GM23248 (cell line): Measurements from ENCODE around the gene SIK3. TPM values are rescaled to one million over a fixed set of nuclear protein-coding genes. Genes with fewer than 3 reads are reported as not detected.
A peak's percentile ranks its signal among the peaks of the same experiment; 100 is the strongest.

Source experiments
- DNase-seq: peaks from one replicate; pipeline ENCODE4 v3.0.0-alpha.2; 2015
- H2AFZ ChIP-seq: fragments of 200-600 bp; sonication (generic); 2 replicates; pipeline ENCODE4 v1.6.1; 2016; ENCODE audit warnings: antibody characterized with exemption
- H3F3A ChIP-seq: fragments of 200-600 bp; sonication (generic); 2 replicates; pipeline ENCODE4 v1.6.1; 2016; ENCODE audit warnings: mild to moderate bottlenecking, antibody characterized with exemption, mixed run types; ENCODE audit not compliant: insufficient read depth
- H3K27ac ChIP-seq: fragments of 200-600 bp; sonication (generic); 2 replicates; pipeline ENCODE4 v1.5.1; 2016; ENCODE audit warnings: mild to moderate bottlenecking
- H3K27me3 ChIP-seq: fragments of 200-600 bp; sonication (generic); replicated peaks from 2 replicates; pipeline ENCODE4 v1.6.1; 2016; ENCODE audit warnings: mild to moderate bottlenecking; ENCODE audit not compliant: insufficient read depth
- H3K36me3 ChIP-seq: fragments of 200-600 bp; sonication (generic); 2 replicates; pipeline ENCODE4 v1.6.1; 2016; ENCODE audit warnings: low read depth, mild to moderate bottlenecking
- H3K4me1 ChIP-seq: fragments of 200-600 bp; sonication (generic); 2 replicates; pipeline ENCODE4 v1.6.1; 2016; ENCODE audit warnings: mild to moderate bottlenecking; ENCODE audit not compliant: insufficient read depth
- H3K4me2 ChIP-seq: fragments of 200-600 bp; sonication (generic); one replicate; pipeline ENCODE4 v1.6.1; 2016; ENCODE audit warnings: mild to moderate bottlenecking; ENCODE audit not compliant: unreplicated experiment
- H3K4me3 ChIP-seq: fragments of 200-600 bp; sonication (generic); 2 replicates; pipeline ENCODE4 v1.5.1; 2016; ENCODE audit warnings: mild to moderate bottlenecking
- H3K79me2 ChIP-seq: fragments of 200-600 bp; sonication (generic); 2 replicates; pipeline ENCODE4 v1.6.1; 2016; ENCODE audit warnings: mild to moderate bottlenecking; ENCODE audit not compliant: insufficient read depth
- H3K9ac ChIP-seq: fragments of 200-600 bp; sonication (generic); 2 replicates; pipeline ENCODE4 v1.6.1; 2016; ENCODE audit warnings: mild to moderate bottlenecking
- H3K9me2 ChIP-seq: fragments of 200-600 bp; sonication (generic); 2 replicates; pipeline ENCODE4 v1.6.1; 2016; ENCODE audit warnings: mixed run types, mild to moderate bottlenecking, moderate library complexity; ENCODE audit not compliant: insufficient read depth
- H3K9me3 ChIP-seq: fragments of 200-600 bp; sonication (generic); one replicate; pipeline ENCODE4 v1.6.1; 2017; ENCODE audit warnings: low read depth
- H4K20me1 ChIP-seq: fragments of 200-600 bp; sonication (generic); 2 replicates; pipeline ENCODE4 v1.6.0; 2016; ENCODE audit not compliant: insufficient read depth
- EZH2 ChIP-seq: fragments of 200-600 bp; sonication (generic); IDR thresholded peaks from 2 replicates; pipeline ENCODE4 v1.6.1; 2018; ENCODE audit warnings: antibody characterized with exemption, mild to moderate bottlenecking; ENCODE audit not compliant: insufficient read depth, poor library complexity, severe bottlenecking
- EZH2phosphoT487 ChIP-seq: fragments of 200-600 bp; sonication (generic); IDR thresholded peaks from 2 replicates; pipeline ENCODE4 v1.6.1; 2018; ENCODE audit warnings: antibody characterized with exemption, moderate library complexity, mild to moderate bottlenecking, low read depth; ENCODE audit not compliant: insufficient read depth
- WGBS, 2 experiments: methylation state at CpG; one replicate each; pipeline ENCODE4 v1.1.6; 2015 to 2017; ENCODE audit warnings: low lambda C conversion rate in 2 of 2, low coverage in 1 of 2; ENCODE audit errors: missing lambda C conversion rate in 2 of 2; 5-methylcytosine and 5-hydroxymethylcytosine counted together
- in situ Hi-C: fragments of 300-500 bp; cut with MboI; formaldehyde crosslinking; loops from 2 replicates; pipeline ENCODE4 v1.15.0; 2020
- polyA plus RNA-seq: library from polyadenylated mRNA; unstranded; fragments of >200 nt; fragmentation: Nextera tagmentation; extraction: Ambion mirVana; gene quantifications from 2 replicates; pipeline ENCODE4 v1.2.1, GENCODE V29; 2016
- total RNA-seq: library from RNA; depleted of rRNA; stranded (reverse); fragments of >200 nt; shearing (Covaris generic); gene quantifications from 2 replicates; pipeline ENCODE4 v1.2.3, GENCODE V29; 2014

The SIK3 gene
- total and polyA plus RNA-seq, 2 experiments from 2014 or later = 4.2 to 15.5 TPM

DNA sequence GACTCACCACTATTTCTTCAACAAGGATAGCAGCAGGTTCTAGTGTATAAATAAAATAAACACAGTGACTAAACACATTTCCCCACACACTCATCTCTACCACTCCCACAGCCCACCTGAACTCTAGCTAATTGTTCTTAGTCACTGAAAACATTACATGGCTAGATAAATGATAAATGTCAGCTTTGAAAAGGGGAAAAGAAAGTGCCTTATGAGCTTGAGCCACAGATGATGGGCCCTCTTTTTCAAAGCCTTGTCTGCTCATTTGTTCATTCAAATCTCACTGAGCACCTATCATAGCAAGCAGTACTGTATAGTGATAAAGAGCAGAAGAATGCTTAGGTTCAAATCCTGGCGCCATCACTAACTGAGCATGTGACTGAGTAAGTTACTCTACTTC lies 58.3 kb downstream of the SIK3 start:
- Histone ChIP-seq H4K20me1 (peaks cover 8% of the 10 kb centered on the region; the same call in 1 of the 2 replicates), H3K79me2 (peaks cover 88% of the 10 kb centered on the region)
- in situ Hi-C loops = no loop called here

DNA sequence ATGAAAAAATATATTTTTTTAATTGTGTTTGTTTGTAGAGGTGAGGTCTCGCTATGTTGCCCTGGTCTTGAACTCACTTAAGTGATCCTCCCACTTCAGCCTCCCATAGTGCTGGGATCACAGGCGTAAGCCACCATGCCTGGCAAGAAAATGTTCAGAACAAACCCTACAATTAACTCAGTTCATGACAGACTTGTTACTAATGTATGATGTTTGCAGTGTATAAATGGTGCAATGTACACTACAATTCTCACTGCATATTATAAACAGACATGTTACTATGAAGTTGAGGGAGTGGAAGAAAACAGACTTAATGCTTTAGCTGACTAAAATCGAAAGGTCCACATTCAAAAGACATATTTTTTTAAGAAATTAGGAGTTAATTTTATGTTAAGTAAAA lies 59.0 kb downstream of the SIK3 start:
- Histone ChIP-seq H3K9ac (no peak overlapping the region), H3K4me2 (no peak overlapping the region), H3K27ac (no peak overlapping the region), H3K4me3 (no peak overlapping the region), H3K9me2 (no peaks in the 10 kb centered on the region), H2AFZ (no peak overlapping the region), H3K27me3 (no peaks in the 10 kb centered on the region), H3K9me3 (no peaks in the 10 kb centered on the region), H3K79me2 (peaks cover 88% of the 10 kb centered on the region), H3K4me1 (peaks cover 32% of the 10 kb centered on the region), H4K20me1 (peaks cover 8% of the 10 kb centered on the region; the same call in 1 of the 2 replicates), H3F3A (0 out of 2 replicates have a peak, but pooled peaks cover 4% of the 10 kb centered on the region), H3K36me3 (no peaks in the 10 kb centered on the region)
- no peak for DNase-seq
- in situ Hi-C loops = no loop called here
- WGBS, 2 experiments = 94 to 95% methylated on average over 3 of the region's 3 CpGs
- TF ChIP-seq EZH2 (no peak), EZH2phosphoT487 (no peak)

More for the DNA sequence above, 58.3 kb downstream of the SIK3 start:
- peaks cover 33% of the 10 kb centered on the region for H3K4me1 ChIP-seq
- H3K9me3 ChIP-seq = no peaks in the 10 kb centered on the region
- no peak overlapping the region for H3K4me2 ChIP-seq
- peak; percentile 25 for DNase-seq
- 0 out of 2 replicates have a peak, but pooled peaks cover 4% of the 10 kb centered on the region for H3F3A ChIP-seq
- no peaks in the 10 kb centered on the region for H3K27me3 ChIP-seq
- H3K9ac ChIP-seq = no peak overlapping the region
- H3K36me3 ChIP-seq = no peaks in the 10 kb centered on the region
- no peak for TF ChIP-seq EZH2phosphoT487
- no peak for TF ChIP-seq EZH2
- H2AFZ ChIP-seq = no peak overlapping the region
- H3K27ac ChIP-seq = no peak overlapping the region
- H3K4me3 ChIP-seq = no peak overlapping the region
- H3K9me2 ChIP-seq = no peaks in the 10 kb centered on the region
- 95 to 100% methylated on average over 1 of the region's 1 CpG for WGBS, 2 experiments

GRCh38 chr11:117037975-117038350 lies 60.3 kb downstream of the SIK3 start:
- Histone ChIP-seq H3K4me2 (no peak overlapping the region), H3K4me3 (no peak overlapping the region), H3F3A (no peaks in the 10 kb centered on the region), H3K9me3 (no peaks in the 10 kb centered on the region), H3K4me1 (peaks cover 29% of the 10 kb centered on the region), H4K20me1 (peaks cover 8% of the 10 kb centered on the region; the same call in 1 of the 2 replicates), H3K9me2 (no peaks in the 10 kb centered on the region), H3K79me2 (peaks cover 83% of the 10 kb centered on the region), H3K27me3 (no peaks in the 10 kb centered on the region), H3K36me3 (no peaks in the 10 kb centered on the region), H3K27ac (no peak overlapping the region), H2AFZ (no peak overlapping the region), H3K9ac (no peak overlapping the region)
- WGBS, 2 experiments = 100% methylated on average over 1 of the region's 1 CpG
- in situ Hi-C loops = no loop called here
- TF ChIP-seq EZH2phosphoT487 = no peak
- TF ChIP-seq EZH2 = no peak
- no peak for DNase-seq

DNA sequence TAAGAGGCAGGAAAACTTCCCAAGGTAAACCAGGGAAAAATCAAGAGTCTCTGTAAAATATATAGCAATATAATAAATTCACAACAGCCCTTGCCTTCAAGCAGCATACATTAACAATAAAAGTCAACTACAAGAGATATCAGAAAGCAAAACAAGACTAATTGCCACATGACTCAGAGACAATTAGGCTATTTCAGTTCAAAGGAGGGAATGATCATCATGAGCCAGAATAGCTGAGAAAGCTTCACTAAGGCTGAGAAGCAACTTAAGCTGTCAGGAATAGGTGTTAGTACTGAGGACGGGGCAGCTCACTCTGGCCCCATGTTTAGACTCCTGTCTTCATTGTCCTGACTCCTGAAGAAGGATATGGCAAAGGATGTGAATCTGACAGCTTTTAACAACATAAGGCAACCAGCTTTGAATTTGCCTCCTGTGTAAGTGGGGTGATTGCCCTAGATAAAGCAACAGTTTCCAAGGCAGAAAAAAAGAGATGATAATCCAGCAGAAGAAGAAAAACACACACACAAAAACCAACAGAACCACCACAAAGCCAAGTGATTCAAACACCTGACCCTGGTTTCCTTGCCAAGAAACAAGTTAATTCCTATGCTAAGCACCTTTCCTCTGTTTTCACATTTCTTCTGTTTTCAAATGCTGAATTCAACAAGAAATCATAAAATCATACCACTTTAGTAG lies 60.8 kb downstream of the SIK3 start:
- in situ Hi-C loops = no loop called here
- peaks cover 24% of the 10 kb centered on the region for H3K4me1 ChIP-seq
- H3K9me2 ChIP-seq = no peaks in the 10 kb centered on the region; the same call in 1 of the 2 replicates
- H3K4me2 ChIP-seq = no peak overlapping the region
- no peaks in the 10 kb centered on the region for H3K36me3 ChIP-seq
- H3K9ac ChIP-seq = no peak overlapping the region
- peaks cover 8% of the 10 kb centered on the region; the same call in 1 of the 2 replicates for H4K20me1 ChIP-seq
- peak; percentile 18 for DNase-seq
- H3K4me3 ChIP-seq = no peak overlapping the region
- no peaks in the 10 kb centered on the region for H3K9me3 ChIP-seq
- H3F3A ChIP-seq = no peaks in the 10 kb centered on the region
- no peak overlapping the region for H3K27ac ChIP-seq
- H2AFZ ChIP-seq = no peak overlapping the region
- no peaks in the 10 kb centered on the region for H3K27me3 ChIP-seq
- TF ChIP-seq EZH2phosphoT487 (no peak), EZH2 (no peak)
- H3K79me2 ChIP-seq = peaks cover 81% of the 10 kb centered on the region
- 97 to 100% methylated on average over 1 of the region's 1 CpG for WGBS, 2 experiments
